Fibroblast of lung (primary cell): ENCODE measurements around the gene ZNF341.

Source experiments
- CTCF ChIP-seq, 2 donors: IDR thresholded peaks in 1 of 2; conservative IDR thresholded peaks in 1 of 2; 1 replicate in 1 of 2; 2 replicates in 1 of 2; pipeline ENCODE4 v1.5.1; 2011 to 2012; ENCODE audit warnings: low read length in 2 of 2, control low read depth in 1 of 2, inconsistent platforms in 1 of 2, low read depth in 1 of 2, mild to moderate bottlenecking in 1 of 2
- EZH2 ChIP-seq: IDR thresholded peaks from 2 replicates; pipeline ENCODE4 v1.5.1; 2012; ENCODE audit warnings: low read length, control low read depth, mild to moderate bottlenecking; ENCODE audit errors: missing control alignments

GRCh38 chr20:33766686-33767085 lies 34.9 kb downstream of the ZNF341 start:
- TF ChIP-seq CTCF (conservative IDR thresholded peaks at IDR 0.05 in 1 of 2, IDR thresholded peaks at IDR 0.05 in 1 of 2; ENCODE audit: low read depth in 1 of 2, low read length in 2 of 2) (no peak), EZH2 (no peak)
